GM19025 (cell line): ENCODE results near the gene KATNB1.
"Not testable (repeated sequence)": the region's sequence is repeated elsewhere in the genome, so short reads cannot be mapped to it uniquely, and the experiment has no call there.

Experiments used
- ATAC-seq: cut with Tn5 transposase; IDR thresholded peaks from one replicate; pipeline ENCODE4 v1.9.1; 2021; ENCODE audit warnings: mild to moderate bottlenecking, low read depth, moderate library complexity; ENCODE audit not compliant: unreplicated experiment

KATNB1 gene

DNA sequence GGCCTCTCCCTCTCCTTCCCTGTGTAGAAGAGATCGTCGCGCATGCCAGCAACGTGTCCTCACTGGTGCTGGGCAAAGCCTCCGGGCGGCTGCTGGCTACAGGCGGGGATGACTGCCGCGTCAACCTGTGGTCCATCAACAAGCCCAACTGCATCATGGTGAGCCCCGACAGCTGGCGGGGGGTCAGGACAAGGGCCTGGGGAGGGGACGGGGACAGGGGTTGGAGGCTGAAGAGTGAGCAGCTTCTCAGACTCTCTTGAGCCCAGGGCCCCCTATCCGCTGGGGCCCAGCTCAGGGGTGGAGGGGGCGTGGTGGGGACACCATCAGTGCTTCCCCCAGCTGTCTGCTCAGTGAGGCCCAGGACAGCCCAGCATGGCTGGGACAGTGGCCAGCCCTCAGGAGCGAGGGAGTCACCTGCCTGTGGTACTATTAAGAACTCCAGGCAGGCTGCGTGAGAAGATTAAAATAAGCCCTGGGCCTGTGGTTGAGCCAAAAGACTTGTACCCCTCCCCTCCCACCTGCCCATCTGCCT lies 6.2 kb downstream of the KATNB1 start:
- ATAC-seq, result no peak

DNA sequence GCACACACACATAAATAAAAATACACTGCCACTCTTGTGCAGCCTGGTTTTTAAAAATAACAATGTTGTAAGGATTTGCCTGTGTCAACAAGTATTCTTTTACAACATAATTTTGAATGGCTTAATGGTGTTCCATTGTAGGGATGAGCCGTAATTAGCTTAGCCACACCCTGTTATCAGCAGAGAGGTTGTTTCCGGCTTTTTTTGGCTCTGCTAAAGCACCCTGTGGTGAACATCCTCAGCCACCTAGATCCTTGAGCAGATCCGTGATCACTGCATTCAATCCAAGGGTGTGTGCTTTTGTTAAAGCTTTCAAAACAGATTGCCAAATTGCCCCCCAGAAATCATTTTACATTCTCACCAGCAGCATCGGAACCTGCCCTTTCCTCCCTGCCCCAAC lies 7.0 kb downstream of the KATNB1 start:
- no peak for ATAC-seq

DNA sequence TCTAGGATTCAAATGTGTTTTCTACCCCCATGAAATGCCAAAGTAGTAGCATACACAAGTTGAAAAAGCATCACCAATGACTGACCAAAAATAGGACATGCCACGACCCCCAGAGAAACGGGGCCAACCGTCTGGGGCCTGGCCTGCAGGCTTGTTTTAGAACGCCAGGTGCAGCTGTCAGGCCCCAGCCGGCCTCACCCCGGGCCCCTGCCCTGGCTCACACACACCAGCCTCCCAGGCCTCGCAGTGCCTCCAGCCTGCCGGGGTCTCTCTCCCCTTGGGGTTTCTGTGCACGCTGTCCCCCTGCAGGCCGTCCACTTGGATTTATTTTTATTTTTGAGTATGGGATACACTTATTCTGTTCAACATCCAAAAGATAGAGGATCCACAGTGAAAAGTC lies 7.9 kb downstream of the KATNB1 start:
- ATAC-seq, result no peak

DNA sequence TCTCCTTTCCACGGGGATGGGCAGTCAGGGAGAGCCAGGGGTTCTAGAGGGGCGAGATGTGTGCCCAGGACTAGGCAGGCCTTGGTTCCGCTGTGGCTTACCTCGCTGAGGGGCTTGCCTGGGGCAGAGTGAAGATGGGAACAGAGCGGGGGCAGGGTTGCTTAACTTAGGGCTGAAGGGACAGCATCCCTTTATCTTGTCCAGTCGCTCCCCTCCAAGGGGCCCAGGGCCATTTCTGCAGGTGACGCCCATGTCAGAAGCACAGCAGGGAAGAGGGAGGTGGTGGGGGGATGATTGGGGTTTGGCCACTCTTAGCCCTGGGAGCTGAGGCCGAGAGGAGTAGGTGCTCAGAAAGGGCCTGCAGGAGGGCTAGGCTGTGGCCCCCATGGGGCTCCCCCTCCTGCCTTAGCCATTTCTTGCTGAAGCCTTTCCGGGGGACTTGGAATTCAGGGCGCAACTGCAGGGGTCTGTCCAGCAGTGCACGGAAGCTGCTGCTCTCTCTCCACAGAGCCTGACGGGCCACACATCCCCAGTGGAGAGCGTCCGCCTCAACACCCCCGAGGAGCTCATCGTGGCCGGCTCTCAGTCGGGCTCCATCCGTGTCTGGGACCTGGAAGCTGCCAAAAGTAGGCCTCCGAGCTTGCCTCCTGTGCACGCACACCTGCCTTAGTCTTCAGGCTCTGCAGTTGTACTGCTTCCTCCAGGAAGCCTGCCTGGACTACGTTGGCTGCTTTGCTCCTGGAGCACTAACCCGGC lies 8.5 kb downstream of the KATNB1 start:
- no peak for ATAC-seq

DNA sequence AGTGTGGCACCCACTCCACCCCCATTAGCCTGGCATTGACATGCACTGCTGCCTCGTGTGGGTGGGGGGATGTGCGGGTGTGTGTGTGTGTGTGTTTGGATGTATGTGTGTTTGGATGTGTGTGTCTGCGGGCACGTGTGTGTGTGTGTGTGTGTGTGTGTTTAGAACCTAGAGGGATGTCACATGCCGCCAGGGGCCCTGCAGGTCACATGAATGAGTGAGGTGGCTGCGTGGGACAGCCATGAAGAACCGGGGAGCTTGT lies 9.0 kb downstream of the KATNB1 start:
- no peak for ATAC-seq

DNA sequence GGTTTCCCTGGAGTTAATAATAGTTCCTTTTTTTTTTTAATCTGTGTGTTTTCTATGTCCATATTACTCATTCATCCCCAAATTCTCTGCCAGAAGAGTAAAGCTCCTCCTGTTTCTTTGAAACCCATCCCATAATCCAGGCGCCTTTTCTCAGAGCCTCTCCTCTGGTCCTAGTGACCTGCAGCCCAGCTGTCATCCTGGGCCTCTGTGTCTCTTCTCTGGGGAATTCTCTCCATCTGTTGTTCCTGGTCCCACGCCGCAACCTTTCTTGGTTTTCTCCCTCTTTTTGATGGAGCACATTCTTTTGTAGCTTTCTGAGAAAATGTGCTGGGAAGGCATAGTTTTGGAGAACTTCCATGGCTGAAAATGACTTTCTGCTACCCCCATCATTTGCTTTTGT lies 10.2 kb downstream of the KATNB1 start:
- no peak for ATAC-seq

DNA sequence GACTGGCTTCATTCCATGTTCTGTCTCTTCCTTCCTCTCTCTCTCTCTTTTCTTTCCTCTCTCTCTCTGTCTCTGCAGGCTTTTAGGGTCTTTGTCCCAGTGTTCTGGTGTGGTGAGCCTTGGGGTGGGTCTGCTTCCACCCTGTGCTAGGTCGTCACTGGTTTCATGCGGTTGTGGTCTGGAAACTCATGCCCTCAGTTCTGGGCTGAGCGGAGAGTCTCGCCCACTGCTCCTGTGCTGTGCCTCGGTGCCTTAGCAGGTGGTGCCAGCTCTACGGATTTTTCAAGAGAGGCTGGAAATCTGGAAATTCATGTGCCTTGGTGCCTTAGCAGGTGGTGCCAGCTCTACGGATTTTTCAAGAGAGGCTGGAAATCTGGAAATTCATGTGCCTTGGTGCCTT lies 10.7 kb downstream of the KATNB1 start:
- not testable (repeated sequence) for ATAC-seq

DNA sequence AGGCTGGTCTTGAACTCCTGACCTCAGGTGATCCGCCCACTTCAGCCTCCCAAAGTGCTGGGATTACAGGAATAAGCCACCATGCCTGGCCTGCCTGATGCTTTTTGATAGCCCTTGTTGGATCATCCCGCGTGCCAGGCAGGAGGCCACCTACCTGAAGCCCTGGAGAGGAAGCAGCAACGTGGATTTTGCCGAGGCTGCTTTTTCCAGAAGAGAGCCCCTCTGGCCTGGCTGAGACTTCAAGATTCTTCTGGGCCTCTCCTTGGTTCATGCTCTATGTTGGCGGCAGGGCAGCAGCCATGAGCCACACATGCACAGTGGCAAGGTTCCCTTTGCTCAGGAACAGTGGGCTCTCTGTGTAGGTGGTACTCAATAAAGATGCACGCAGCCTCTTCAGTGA lies 11.5 kb downstream of the KATNB1 start:
- ATAC-seq, result no peak

DNA sequence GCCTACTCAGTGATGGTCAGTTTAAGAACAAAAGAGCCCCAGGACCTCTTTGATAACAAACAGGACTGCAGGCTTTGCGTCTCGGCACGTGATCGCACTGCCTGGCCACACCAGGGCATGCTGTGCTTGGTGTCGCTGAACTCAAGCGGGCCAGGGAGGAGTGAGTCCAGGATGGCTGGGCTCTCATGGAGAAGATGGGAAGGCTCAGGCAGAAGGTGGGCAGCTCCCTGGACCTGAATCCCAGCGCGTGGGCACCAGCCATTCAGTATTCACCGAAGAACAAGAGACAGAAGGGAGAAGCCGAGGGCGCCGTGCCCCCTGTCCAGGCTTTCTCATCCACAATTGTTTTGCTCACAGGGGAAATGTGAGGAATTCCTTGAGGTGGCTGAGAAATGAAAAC lies 11.9 kb downstream of the KATNB1 start:
- ATAC-seq, result no peak

DNA sequence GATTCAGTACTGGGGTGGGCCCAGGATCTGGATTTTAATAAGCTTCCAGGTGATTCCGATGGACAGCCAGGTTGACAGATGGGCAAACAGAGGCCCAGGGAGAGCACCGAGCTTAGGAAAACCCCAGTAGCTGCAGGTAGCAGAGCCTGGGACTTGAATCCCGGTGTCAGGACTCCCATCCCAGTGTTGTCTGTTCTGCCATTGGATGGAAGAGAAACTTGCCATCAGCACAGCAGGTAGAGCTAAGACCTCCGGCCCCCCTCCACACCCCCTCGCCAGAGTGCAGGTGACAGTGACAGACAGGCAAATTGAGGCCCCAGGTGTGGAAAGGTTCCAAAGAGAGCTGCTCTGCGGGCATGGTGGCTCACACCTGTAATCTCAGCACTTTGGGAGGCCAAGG lies 12.4 kb downstream of the KATNB1 start:
- ATAC-seq, result no peak

DNA sequence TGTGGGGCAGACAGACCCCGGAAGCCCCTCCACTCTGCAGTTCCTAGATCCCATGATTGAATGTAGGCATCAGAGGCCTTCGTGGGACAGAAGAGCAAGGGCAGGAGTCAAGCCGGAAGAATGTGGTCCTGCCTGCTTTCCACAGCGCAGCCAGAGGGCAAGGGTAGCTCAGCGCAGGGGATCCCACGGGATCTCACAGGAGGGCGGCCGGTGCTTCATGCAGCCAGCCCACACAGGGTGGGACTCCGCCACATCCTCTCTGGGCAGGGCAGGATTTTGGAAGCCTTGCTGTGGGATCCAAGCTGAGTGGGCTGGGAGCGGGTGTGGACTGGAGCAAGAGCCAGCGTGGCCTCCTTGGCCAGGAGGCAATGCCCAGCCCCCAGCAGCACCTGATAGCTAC lies 13.0 kb downstream of the KATNB1 start:
- no peak for ATAC-seq

DNA sequence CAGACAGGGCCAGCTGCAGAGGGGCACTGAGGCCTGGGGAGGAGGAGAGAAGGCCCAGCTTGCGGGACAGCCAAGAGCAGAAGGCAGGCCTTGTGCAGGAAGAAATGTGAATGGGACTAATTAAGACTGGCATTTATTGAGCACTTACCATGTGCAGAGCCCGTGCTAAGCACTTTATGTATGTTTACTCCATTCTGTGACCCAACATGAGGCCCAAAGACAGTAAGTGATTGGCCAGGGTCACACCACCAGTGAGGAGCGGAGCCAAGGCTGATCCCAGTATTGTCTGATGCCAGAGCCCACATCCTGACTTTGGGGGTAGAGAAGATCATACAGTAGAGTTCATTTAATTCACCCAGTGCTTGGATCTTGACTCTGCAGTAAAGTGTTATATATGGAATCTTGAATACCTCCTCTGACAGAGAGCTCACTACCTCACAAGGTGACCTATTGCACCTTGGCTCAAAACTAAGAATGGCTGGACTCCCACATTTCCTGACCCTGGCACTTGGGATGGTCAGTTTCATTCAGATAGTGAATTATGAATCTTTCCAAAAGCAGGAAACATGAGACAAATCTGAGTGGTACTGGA lies 13.6 kb downstream of the KATNB1 start:
- no peak for ATAC-seq

DNA sequence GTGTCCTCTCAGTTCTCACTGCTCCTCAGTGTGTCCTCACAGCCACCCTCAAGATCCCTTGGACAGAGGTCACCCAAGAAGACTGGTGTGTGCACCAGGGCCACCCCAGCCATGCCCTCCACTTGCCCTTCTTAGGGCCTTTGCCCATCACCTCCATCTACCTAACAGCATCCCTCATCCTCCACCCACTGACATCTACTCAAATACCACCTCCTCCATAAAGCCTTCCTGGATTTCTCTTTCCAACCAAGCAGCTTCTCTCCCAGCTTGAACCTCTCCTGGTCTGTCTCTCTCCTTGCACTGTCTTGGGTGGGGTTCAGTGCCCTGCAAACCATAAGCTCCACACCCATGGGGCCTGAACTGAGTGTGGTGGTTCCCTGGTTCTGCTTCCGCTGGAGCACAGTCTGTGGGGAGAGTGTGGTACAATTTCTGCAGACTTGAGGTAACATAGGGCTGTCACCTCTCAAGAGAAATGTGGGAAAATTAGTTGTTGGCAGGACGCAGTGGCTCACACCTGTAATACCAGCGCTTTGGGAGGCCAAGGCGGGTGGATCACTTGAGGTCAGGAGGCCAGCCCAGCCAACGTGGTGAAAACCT lies 14.4 kb downstream of the KATNB1 start:
- no peak for ATAC-seq

DNA sequence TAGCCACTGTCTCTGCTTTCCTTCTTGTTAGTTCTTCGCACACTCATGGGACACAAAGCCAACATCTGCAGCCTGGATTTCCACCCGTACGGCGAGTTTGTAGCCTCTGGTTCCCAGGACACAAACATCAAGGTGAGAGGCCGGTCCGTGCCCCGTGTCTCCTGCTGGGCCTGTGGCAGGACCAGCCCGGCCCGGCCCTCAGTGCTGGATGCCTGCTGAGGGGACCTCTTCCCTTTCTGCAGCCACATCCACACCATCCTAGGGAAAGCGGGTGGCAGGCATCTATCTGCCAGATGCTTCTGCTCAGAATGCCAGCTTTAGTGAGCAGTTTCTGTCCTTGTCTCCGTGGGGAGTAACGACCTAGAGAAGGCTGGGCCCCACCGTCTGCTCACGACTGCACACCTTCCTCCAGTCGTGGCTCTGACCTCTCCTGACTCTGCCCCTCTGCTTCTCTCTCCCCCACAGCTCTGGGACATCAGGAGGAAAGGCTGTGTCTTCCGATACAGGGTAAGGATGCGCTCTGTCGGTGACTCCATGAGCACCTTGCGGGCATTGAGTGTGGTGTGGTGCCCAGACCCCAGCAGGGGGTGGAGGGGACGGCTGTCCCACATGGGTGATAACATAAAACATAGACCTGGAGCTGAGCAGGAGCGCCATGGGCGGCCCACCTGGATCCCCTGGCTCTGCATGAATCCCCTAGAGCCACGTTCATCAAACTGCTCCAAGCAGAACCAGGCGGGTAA lies 15.4 kb downstream of the KATNB1 start:
- ATAC-seq, result no peak

DNA sequence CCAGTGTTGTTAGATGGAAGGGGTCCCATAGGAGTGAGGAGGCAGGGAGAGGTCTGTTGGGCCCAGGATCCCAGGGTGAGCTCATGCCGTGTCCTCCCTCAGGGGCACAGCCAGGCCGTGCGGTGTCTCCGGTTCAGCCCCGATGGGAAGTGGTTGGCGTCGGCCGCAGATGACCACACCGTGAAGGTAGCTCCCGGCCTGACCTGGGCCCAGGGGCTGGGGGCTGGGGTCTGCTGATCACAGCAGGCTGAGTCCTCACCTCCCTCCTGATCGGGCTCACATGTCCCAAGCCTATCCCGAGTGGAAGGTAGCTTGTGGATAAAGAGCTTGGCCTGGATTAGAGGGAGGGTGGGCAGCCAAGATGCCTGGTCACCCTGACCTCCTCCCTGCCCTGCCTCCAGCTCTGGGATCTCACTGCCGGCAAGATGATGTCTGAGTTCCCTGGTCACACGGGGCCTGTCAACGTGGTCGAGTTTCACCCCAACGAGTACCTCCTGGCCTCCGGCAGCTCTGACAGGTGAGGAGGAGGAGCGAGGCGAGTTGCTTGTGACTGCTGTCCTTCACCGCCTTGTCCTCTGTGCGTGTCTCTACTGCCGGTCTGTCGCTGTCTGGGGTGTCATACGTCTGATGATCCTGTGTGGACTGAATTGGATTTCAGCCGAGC lies 16.1 kb downstream of the KATNB1 start:
- ATAC-seq, result no peak

DNA sequence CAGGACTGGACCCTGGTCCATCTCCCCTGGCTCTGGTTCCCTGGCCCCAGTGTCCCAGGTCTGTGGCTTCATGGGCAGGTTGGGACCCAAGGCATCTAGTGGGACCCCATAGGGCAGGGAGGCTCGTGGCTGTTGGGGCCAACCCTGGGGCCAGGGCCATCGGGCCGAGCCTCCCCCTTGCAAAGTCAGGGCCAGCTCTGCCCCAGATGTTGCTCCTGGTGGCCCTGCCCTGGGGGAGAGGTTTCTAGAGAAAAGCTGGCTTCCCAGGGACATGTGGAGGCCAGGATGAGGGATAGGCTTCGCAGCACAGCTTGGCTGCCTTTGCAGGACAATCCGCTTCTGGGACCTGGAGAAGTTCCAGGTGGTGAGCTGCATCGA lies 16.6 kb downstream of the KATNB1 start:
- no peak for ATAC-seq

DNA sequence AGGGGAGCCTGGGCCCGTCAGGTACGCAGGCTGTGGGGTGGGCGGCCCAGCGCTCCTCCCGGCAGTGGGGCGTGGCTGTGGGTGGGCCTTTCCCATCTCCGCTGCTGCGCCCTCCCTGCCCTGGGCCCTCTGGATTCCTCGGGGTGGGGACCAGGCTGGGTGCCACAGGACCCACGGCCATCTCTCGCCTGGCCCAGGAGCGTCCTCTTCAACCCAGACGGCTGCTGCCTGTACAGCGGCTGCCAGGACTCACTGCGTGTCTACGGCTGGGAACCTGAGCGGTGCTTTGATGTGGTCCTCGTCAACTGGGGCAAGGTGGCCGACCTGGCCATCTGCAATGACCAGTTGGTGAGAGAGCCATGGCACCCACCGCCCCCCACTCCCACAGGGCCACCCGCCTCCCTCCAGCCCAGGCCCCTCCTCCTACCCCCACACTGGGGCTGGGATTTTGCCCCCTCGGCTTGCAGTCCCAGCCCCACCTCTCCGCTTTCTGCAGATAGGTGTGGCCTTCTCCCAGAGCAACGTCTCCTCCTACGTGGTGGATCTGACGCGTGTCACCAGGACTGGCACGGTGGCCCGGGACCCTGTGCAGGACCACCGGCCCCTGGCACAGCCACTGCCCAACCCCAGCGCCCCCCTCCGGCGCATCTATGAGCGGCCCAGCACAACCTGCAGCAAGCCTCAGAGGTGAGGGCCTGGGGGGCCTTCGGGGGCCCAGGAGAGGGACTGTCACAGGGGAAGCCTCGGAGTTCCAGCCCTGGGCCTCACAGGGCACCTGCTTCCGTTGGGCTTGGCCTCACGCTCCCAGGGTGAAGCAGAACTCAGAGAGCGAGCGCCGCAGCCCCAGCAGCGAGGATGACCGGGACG lies 17.2 kb downstream of the KATNB1 start:
- no peak for ATAC-seq

DNA sequence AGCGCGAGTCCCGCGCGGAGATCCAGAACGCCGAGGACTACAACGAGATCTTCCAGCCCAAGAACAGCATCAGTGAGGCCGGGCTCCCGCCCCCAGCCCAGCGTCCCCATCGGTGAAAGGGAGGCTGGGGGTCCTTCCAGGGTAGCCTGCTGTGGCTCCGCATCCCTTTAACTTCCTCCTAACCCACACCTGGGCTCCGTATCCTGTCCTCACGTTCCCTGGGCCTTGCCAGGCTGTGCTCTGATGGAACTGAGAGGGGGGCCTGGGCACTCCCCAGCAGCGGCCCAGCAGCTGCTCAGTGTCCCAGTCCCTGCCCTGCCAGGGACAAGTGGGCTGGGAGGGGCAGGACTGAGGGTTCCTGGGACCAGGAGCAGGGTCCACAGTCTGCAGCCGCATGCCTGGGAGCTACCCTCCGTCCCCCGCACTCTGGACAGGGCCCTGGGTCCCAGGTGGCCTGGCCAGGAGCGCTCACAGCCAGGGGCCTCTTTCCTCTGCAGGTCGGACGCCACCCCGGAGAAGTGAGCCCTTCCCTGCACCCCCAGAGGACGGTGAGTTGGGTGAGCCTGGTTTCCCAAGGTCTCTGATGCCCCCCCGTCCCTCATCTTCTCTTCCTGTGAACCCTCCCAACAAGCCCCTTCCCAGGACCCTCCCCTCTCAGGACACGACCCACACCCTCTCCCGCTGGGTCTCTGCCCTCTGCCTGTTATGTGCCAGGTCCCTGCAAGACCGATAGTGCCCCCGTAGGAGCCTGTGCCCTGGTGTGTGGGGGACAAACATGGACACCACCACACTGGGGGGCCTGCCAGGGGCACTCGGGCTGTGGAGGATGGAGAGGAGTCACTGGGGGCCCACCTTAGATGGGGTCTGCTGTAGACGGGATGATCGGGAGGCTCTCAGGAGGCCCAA lies 18.1 kb downstream of the KATNB1 start:
- ATAC-seq, result no peak
